ENCODE results near the gene MEGF11.
"Not testable (repeated sequence)": the region's sequence is repeated elsewhere in the genome, so short reads cannot be mapped to it uniquely, and the experiment has no call there.

The MEGF11 gene

GRCh38 chr15:65869954-65870871 lies 383.3 kb downstream of the MEGF11 start:
- no peak for DNase-seq

- peak; percentile 90 for DNase-seq
Measured at GRCh38 chr15:65869126-65869953, 384.2 kb downstream of the MEGF11 start, which contains the start of gene RAB11A. TSS of gene RAB11A (plus strand) at chr15:65869491. CDS start at chr15:65869586, 95 bp downstream.

GRCh38 chr15:65868546-65869125 lies 384.9 kb downstream of the MEGF11 start:
- no peak for DNase-seq

- not testable (repeated sequence) for DNase-seq
Measured at GRCh38 chr15:65867933-65868332, 385.6 kb downstream of the MEGF11 start.

- DNase-seq: no peak
Measured at GRCh38 chr15:65867244-65867643, 386.3 kb downstream of the MEGF11 start.

GRCh38 chr15:65863106-65863505 lies 390.4 kb downstream of the MEGF11 start:
- no peak for DNase-seq

GRCh38 chr15:65862682-65863081 lies 390.9 kb downstream of the MEGF11 start:
- peak; percentile 69 for DNase-seq

- no peak for DNase-seq
Measured at GRCh38 chr15:65857718-65858402, 395.7 kb downstream of the MEGF11 start.

- DNase-seq: peak; percentile 13
Measured at GRCh38 chr15:65856821-65857455, 396.6 kb downstream of the MEGF11 start.

- DNase-seq: no peak
Measured at GRCh38 chr15:65851981-65852380, 401.6 kb downstream of the MEGF11 start.

GRCh38 chr15:65847989-65848388 lies 405.6 kb downstream of the MEGF11 start:
- DNase-seq: no peak

- no peak for DNase-seq
Measured at GRCh38 chr15:65845826-65846519, 407.6 kb downstream of the MEGF11 start.

Measured in NCI-H1694 treated with DMSO at 0.1 percent for 48 hours (cell line).